Adrenal gland (tissue), 12 donors: ENCODE results near the gene HEBP1. TPM values are rescaled to one million over a fixed set of nuclear protein-coding genes. Genes with fewer than 3 reads are reported as not detected.

ENCODE experiments used
- DNase-seq, 7 donors: peaks; one replicate each; pipeline ENCODE4 v3.0.0-alpha.2; 2019 to 2020
- H3K27ac ChIP-seq, 5 donors: fragments of 200-600 bp; sonication (generic) in 4 of 5; 1 replicate in 3 of 5; 2 replicates in 2 of 5; pipeline versions ENCODE4 v1.5.1 to v1.8.0; 2016 to 2020; ENCODE audit warnings: mild to moderate bottlenecking in 1 of 5
- H3K27me3 ChIP-seq: fragments of 200-600 bp; 2 replicates; pipeline ENCODE4 v1.8.0; 2021
- H3K36me3 ChIP-seq, 2 donors: fragments of 200-600 bp; replicated peaks in 1 of 2; 1 replicate in 1 of 2; 2 replicates in 1 of 2; pipeline versions ENCODE4 v1.5.1 to v1.8.0; 2018 to 2022
- H3K4me1 ChIP-seq, 2 donors: fragments of 200-600 bp; replicated peaks in 1 of 2; 1 replicate in 1 of 2; 2 replicates in 1 of 2; pipeline versions ENCODE4 v1.5.1 to v1.8.0; 2018 to 2021
- H3K4me3 ChIP-seq, 4 donors: fragments of 200-600 bp; sonication (generic) in 3 of 4; one replicate each; pipeline ENCODE4 v1.5.1; 2016 to 2018
- H3K9me3 ChIP-seq, 3 donors: fragments of 200-600 bp; sonication (generic) in 1 of 3; replicated peaks in 1 of 3; 1 replicate in 2 of 3; 2 replicates in 1 of 3; pipeline versions ENCODE4 v1.5.1 to v1.8.0; 2016 to 2021
- CTCF ChIP-seq, 6 experiments: fragments of 450-650 bp in 4 of 6; fragments of 200-600 bp in 2 of 6; sonication (generic) in 1 of 6; IDR thresholded peaks; 1 replicate in 5 of 6; 2 replicates in 1 of 6; pipeline versions ENCODE4 v1.5.1 to v1.8.0; 2016 to 2021; ENCODE audit warnings: antibody characterized with exemption in 6 of 6, mild to moderate bottlenecking in 2 of 6, moderate library complexity in 1 of 6
- POLR2A ChIP-seq, 2 donors: fragments of 450-650 bp; IDR thresholded peaks; one replicate each; pipeline ENCODE4 v1.6.1; 2017; ENCODE audit warnings: antibody characterized with exemption in 2 of 2, mild to moderate bottlenecking in 2 of 2, moderate library complexity in 1 of 2
- WGBS, 4 donors: extraction: QIAGEN DNeasy Blood & Tissue Kit in 2 of 4; methylation state at CpG; one replicate each; pipeline versions ENCODE4 v1.1.5 to v1.1.7; 2013 to 2017; 5-methylcytosine and 5-hydroxymethylcytosine counted together
- intact Hi-C, 2 donors: fragments of 100-400 bp; cut with DNase I; formaldehyde crosslinking; loops; one replicate each; pipeline versions ENCODE4 v1.14.1 to v1.15.0; 2022 to 2023
- polyA plus RNA-seq, 3 donors: library from polyadenylated mRNA; stranded (reverse); fragments of 200-250 nt in 2 of 3; fragments of 350-450 nt in 1 of 3; fragmentation: Illumina TruSeq in 1 of 3; extraction: RNeasy Lipid Tissue Mini Kit (QIAGEN cat#74804) in 1 of 3; gene quantifications; one replicate each; pipeline ENCODE4 v1.2.3, GENCODE V29; 2013 to 2014
- total RNA-seq, 9 donors: library from RNA; depleted of rRNA in 4 of 9; stranded (reverse); fragments of >200 nt in 4 of 9; fragments of 120-200 nt in 1 of 9; fragmentation: NEBNext Ultra II Directional in 1 of 9; extraction: Animal tissue kit (Norgen Biotek cat#: 25700) in 1 of 9; gene quantifications; one replicate each; pipeline versions ENCODE4 v1.1.0 to v1.2.4, GENCODE V29; 2013 to 2023
- donor health status: healthy with polysubstance abuse.
- donor health status: Bipolar disorder and iron deficiency.
- donor health status: DM: yes; HTN: yes; CAD: no.
- donor health status: DM: no; HTN: no; CAD: no.
- donor health status: DM: no; HTN: no; CAD: no.
- donor health status: DM: yes; HTN: yes; CAD: no.

Gene HEBP1
- total and polyA plus RNA-seq, 12 donors: 34.3 to 165 (median 87.5) TPM

- Histone ChIP-seq H3K9me3 (no peaks in the 10 kb centered on the region), H3K4me3 (no peak overlapping the region), H3K4me1 (no peaks in the 10 kb centered on the region), H3K36me3 (no peaks in the 10 kb centered on the region), H3K27me3 (no peaks in the 10 kb centered on the region), H3K27ac (no peak overlapping the region)
- TF ChIP-seq CTCF (IDR thresholded peaks at IDR 0.05) (no peak), POLR2A (IDR thresholded peaks at IDR 0.05) (no peak)
- no peak for DNase-seq
- intact Hi-C loops: no loop called here
Observed at GRCh38 chr12:13027508-13027907, 27.4 kb upstream of the HEBP1 start.

- no peak for DNase-seq
- Histone ChIP-seq H3K9me3 (no peaks in the 10 kb centered on the region), H3K27ac (no peak overlapping the region), H3K4me1 (no peaks in the 10 kb centered on the region), H3K27me3 (no peaks in the 10 kb centered on the region), H3K36me3 (no peaks in the 10 kb centered on the region), H3K4me3 (no peak overlapping the region)
- intact Hi-C loops: no loop called here
- whole genome bisulfite sequencing, 4 donors: 69 to 78% (median 74%) methylated on average over 2 of the region's 2 CpGs
- no peak for TF ChIP-seq CTCF (IDR thresholded peaks at IDR 0.05)
- TF ChIP-seq POLR2A (IDR thresholded peaks at IDR 0.05): no peak
Observed at GRCh38 chr12:13027032-13027431, 27.0 kb upstream of the HEBP1 start.

- WGBS, 4 donors: 69 to 88% (median 75%) methylated on average over 1 of the region's 1 CpG
- TF ChIP-seq CTCF (IDR thresholded peaks at IDR 0.05) (no peak), POLR2A (IDR thresholded peaks at IDR 0.05) (no peak)
- intact Hi-C loops: no loop called here
- no peaks in the 10 kb centered on the region for H3K27me3 ChIP-seq
- no peaks in the 10 kb centered on the region for H3K4me1 ChIP-seq
- no peak overlapping the region for H3K4me3 ChIP-seq
- H3K9me3 ChIP-seq: no peaks in the 10 kb centered on the region
- no peaks in the 10 kb centered on the region for H3K36me3 ChIP-seq
- no peak for DNase-seq
- no peak overlapping the region for H3K27ac ChIP-seq
Observed at GRCh38 chr12:13026286-13026685, 26.2 kb upstream of the HEBP1 start.

GRCh38 chr12:13024531-13024916, 24.5 kb upstream of the HEBP1 start:
- 64 to 91% (median 84%) methylated on average over 5 of the region's 5 CpGs for WGBS, 4 donors
- DNase-seq: no peak
- H3K27me3 ChIP-seq: no peaks in the 10 kb centered on the region
- TF ChIP-seq POLR2A (IDR thresholded peaks at IDR 0.05) (no peak), CTCF (IDR thresholded peaks at IDR 0.05) (no peak)
- H3K4me1 ChIP-seq: no peaks in the 10 kb centered on the region
- no peaks in the 10 kb centered on the region for H3K9me3 ChIP-seq
- H3K36me3 ChIP-seq: no peaks in the 10 kb centered on the region
- H3K27ac ChIP-seq: no peak overlapping the region
- intact Hi-C loops: no loop called here
- H3K4me3 ChIP-seq: no peak overlapping the region
